Fibroblast of the conjunctiva (primary cell): ENCODE data around the gene FUT2.
"Not testable (repeated sequence)": the region's sequence is repeated elsewhere in the genome, so short reads cannot be mapped to it uniquely, and the experiment has no call there.

Source experiments
- DNase-seq: peaks from one replicate; pipeline ENCODE4 v3.0.0-alpha.2; 2010; ENCODE audit warnings: low read depth

The FUT2 gene

DNA sequence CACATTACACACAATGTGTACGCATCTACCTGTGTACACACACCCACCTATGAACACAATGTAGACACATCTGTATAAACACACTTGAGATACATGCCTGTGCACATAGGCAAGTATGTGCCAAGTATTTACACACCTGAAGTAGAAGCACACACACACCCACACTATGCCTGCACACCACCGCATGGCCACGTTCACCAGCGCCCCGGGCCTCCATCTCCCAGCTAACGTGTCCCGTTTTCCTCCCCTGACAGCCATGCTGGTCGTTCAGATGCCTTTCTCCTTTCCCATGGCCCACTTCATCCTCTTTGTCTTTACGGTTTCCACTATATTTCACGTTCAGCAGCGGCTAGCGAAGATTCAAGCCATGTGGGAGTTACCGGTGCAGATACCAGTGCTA is 6.9 kb downstream of the FUT2 start:
- no peak for DNase-seq

GRCh38 chr19:48703316-48703715 is 7.5 kb downstream of the FUT2 start:
- DNase-seq: no peak

DNA sequence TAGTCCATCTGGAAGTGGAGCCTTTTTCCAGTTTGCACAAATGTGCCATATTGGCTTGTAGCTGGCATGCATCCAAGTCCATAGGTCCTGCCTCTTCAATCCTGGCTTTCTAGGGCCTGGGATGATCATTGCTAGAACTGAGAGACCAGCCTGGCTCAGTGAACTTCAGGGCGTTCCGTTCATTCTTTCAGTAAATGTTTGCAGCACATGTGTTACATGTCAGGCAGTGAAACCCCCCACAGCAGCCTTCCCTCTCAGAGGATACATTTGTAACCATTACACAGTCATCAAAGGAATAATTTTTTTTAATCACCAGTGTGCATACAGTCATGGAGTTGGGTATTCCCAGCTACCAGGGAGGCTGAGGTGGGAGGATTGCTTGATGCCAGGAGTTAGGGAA is 9.7 kb downstream of the FUT2 start:
- DNase-seq: no peak

- DNase-seq: no peak
These were observed 12.7 kb downstream of the FUT2 start for GRCh38 chr19:48708471-48708870.

- DNase-seq: no peak
These were observed 15.4 kb downstream of the FUT2 start for GRCh38 chr19:48711106-48711662.

DNA sequence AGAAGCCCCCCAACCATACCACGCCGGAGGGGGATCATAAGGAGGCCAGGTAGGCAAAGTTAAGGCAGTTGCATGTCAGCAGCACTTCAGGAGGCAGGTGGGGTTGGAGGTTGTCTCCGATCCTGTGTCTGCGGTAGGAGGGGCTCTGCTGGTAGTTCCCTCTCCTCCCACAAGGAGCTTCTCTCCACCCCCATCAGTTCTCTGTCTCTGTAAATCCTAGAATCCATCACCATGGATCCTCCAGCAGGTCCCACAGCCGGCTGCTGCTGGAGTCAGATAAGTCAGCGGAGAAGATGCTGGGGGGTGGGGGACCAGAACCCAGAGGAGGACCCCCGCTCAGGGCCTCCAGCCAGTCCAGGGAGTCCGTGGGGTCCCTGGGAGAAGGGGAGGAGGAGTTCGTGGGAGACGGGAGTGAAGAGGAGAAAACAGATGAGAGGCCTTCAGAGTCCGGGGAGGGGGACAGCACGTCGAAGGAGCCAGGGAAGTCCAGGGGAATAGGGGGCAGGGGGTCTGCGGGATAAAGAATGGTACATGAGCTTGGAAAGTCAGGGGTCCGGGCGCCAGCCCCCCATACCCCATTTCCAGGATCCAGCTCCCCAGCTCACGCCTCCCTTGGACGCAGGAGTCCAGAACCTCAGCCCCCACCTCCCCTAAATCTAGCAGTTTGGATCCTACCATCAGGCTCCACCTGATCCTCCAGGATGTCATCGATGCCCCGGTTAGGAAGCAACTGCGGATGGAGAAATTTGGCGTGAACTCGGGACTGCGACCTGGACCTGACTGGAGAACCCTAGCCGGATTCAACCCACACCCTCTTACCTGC is 17.5 kb downstream of the FUT2 start:
- DNase-seq: no peak

DNA sequence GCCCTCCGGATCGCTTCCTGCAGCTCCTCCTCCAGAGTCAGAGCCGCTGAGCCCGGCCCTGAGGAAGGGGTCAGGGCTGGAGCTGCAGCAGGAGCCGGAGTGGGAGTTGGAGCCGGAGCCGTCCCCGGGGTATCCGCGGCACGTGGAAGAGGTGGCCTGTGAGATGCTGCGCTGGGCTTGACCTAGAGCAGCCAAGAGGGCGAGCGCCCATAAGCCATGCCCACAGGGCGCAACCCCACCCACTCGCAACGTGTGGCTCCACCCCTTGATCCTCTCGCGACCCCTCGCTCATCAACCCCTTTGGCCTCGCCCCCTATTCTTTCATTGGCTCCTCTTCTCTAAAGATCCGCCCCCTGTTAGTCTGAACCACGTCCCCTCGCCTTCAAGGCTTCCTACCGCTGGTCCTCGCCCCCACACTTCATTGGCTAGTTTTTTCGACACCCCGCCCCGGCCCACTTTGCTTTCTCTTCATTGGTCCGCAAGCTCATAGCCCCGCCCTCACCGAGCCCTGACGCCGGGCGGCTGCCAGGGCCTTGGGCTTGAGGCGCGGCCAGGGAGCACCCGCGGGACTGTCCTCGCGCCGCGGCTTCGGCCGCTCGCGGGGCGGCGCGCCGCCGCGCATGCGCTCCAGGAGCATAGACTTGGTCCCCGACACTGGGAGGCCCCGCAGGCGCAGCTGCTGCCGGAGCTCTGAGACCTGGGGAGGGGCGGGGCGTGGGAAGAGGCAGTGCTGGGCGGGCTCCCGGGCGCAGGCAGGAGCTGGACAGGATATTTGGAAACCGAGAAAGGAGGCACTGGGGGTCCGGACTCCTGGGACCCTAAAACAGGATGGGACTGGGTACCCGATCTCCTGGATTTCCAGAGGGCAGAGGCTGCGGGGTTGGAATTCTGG is 18.3 kb downstream of the FUT2 start:
- DNase-seq: peak; percentile 99

- no peak for DNase-seq
These were observed 19.2 kb downstream of the FUT2 start for GRCh38 chr19:48714759-48715675.

DNA sequence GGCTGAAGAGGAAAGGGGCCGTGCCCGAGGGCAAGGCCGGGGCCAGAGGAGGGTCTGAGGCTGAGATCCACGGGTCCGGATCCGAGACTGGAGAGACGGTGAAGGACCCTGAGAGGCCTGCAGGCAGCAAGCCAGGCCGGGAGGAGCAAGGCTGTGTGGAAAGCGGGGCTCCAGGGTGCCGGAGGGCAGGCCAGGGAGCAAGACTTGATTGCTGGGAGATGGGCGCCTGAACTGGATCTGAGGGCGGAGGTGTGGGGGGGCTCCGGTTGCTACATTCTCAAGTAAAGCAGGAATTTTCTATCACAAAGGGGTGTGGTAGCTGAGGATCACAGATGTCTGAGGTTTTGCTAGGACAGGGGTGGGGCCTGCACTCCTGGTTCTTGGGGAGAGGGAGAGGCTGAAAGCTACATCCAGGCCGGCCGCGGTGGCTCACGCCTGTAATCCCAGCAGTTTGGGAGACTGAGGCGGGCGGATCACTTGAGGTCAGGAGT is 20.0 kb downstream of the FUT2 start:
- no peak for DNase-seq

DNA sequence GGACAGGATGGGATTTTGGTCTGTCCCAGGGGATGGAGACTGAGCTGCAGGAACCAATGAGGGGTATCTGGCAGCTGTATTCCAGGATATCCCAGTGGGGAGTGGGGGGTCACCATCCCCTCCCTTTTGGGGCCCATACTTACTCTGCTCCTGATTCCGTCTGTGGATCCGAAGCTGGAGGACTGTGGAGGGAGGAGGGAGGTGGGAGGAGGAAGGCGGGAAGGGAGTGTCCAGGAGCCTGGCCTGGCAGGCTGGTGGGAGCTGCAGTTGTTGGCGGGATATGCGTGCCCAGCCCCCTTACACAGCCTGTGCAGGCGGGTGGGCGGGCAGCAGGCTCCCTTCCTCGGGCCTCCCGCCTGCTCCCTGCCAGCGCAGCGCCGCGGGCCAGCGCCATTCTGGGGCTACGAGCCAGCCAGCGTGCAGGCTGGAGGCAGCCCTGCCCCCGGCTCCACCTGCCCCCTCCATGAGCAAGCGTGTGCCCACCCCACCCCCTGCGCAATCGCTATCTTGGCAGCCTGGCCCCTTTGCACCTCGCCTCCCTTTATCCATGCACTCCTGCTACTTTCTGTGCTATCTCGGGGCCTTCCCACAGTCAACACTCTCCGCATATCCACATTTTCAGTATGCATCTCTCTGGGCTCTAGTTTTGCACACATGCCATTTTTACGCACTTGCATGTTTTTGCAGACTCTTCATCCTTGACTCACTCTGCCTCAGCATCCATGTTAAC is 21.0 kb downstream of the FUT2 start:
- peak; percentile 67 for DNase-seq

GRCh38 chr19:48718106-48718505 is 22.3 kb downstream of the FUT2 start:
- DNase-seq: not testable (repeated sequence)

- no peak for DNase-seq
These were observed 23.0 kb downstream of the FUT2 start for GRCh38 chr19:48718711-48719231.

GRCh38 chr19:48719263-48720171 is 23.7 kb downstream of the FUT2 start, which contains the start of gene MAMSTR:
MAMSTR (minus strand) TSS chr19:48719725; CDS start chr19:48719031, 694 bp downstream.
- no peak for DNase-seq

DNA sequence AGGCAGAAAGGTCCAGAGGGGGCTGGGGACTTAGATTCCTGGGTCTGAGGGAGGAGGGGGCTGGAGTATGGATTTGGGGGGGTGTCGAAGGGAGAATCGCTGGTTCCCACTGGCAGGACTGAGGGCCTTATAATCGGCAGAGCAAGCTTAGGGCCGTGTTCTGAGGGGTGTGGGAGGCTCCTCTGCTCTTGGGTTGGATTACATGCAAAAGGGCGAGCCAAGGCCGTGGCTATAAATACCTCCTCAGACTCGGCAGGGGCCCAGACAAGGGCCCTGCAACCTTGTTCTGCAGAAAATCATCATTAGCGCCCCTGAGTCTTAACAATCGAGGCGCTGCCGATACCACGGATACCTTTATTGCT is 24.5 kb downstream of the FUT2 start:
- no peak for DNase-seq

DNA sequence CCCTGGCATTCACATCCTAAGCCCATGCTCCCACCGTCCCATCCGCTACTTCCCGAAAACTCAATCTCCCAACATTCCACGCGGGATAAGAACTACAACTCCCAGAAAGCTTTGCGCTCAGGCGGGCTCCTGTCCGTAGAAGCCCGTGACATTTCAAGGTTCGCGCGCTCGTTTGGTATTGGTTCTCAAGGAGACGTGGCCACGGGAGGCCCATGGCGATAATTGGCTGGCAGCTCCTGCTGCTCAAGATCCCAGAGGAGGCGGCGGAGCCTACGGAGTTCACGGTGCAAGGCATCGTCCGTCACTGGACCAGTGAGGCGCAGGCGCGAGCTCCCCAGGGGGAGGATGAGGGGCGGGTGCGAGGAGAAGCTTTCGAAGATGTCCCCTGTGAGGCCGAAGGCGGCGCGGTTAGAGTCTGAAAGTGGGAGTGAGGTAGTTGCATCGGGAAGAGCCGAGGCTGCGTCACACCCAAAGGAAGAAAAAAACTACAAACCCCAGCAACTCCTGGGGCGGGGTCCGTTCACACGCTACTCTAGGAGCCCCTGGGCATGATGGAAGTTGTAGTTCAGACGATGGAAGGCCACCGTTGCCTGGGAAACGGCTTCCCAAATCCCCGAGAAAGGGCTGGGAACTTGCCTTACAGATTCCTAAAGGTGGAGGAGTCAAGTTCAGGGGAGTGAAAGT is 25.0 kb downstream of the FUT2 start:
- DNase-seq: peak; percentile 99

GRCh38 chr19:48722196-48722708 is 26.5 kb downstream of the FUT2 start:
- no peak for DNase-seq

- DNase-seq: peak; percentile 87
These were observed 29.3 kb downstream of the FUT2 start for GRCh38 chr19:48724796-48725753.
